Endothelial cell of umbilical vein (primary cell): ENCODE results near the gene EIF2A. TPM values are rescaled to one million over a fixed set of nuclear protein-coding genes. Genes with fewer than 3 reads are reported as not detected.

Experiments used
- BruUV-seq: library from RNA; stranded (reverse); fragments of 400-500 nt; replicated peaks from 2 replicates; lab custom pipeline; 2021; lab: Mats Ljungman, UMichigan
- CTCF ChIA-PET: fragments of 300-600, 350-600 bp; sonication (Branson Sonifier 250); formaldehyde crosslinking; loops from one replicate; lab custom pipeline; 2021; ENCODE audit warnings: antibody characterized with exemption, inconsistent platforms; lab: Charles Lee
- POLR2A ChIA-PET: fragments of 300-600, 350-600 bp; sonication (Branson Sonifier 250); formaldehyde crosslinking; loops from one replicate; lab custom pipeline; 2021; ENCODE audit warnings: antibody characterized with exemption, inconsistent platforms; lab: Charles Lee
- DNase-seq: peaks from one replicate; pipeline ENCODE4 v3.0.0-alpha.2; 2011; ENCODE audit warnings: low read depth, low spot score
- FAIRE-seq: peaks from 2 replicates; lab custom pipeline; 2011; peaks lifted over from hg19 to GRCh38; lab: Jason Lieb, UNC
- H2AFZ ChIP-seq: 2 replicates; pipeline ENCODE4 v1.6.0; 2012; ENCODE audit warnings: low read depth, low read length, control low read depth, inconsistent platforms
- H3K27ac ChIP-seq: 2 replicates; pipeline ENCODE4 v1.5.1; 2011; ENCODE audit warnings: low read depth, mild to moderate bottlenecking, control low read depth, low read length, moderate library complexity; ENCODE audit not compliant: insufficient read depth
- H3K27me3 ChIP-seq, 2 experiments: 2 replicates each; pipeline versions ENCODE4 v1.6.0 to v1.6.1; 2011; ENCODE audit warnings: low read length in 2 of 2, mixed read lengths in 1 of 2; ENCODE audit not compliant: control insufficient read depth in 2 of 2, insufficient read depth in 2 of 2
- H3K36me3 ChIP-seq, 2 experiments: 2 replicates in 1 of 2; 3 replicates in 1 of 2; pipeline ENCODE4 v1.5.1; 2011; ENCODE audit warnings: low read length in 2 of 2, mild to moderate bottlenecking in 1 of 2, moderate library complexity in 1 of 2; ENCODE audit not compliant: control insufficient read depth in 2 of 2, insufficient read depth in 2 of 2; ENCODE audit errors: extremely low read depth in 1 of 2
- H3K4me1 ChIP-seq: 3 replicates; pipeline ENCODE4 v1.5.1; 2011; ENCODE audit warnings: mild to moderate bottlenecking, low read length; ENCODE audit not compliant: control insufficient read depth, insufficient read depth; ENCODE audit errors: extremely low read depth
- H3K4me2 ChIP-seq: 2 replicates; pipeline ENCODE4 v1.6.1; 2011; ENCODE audit warnings: low read length, control low read depth, mixed read lengths; ENCODE audit not compliant: insufficient read depth
- H3K4me3 ChIP-seq, 3 experiments: fragments of 200-600 bp in 1 of 3; sonication (generic), shearing (Covaris generic) in 1 of 3; replicated peaks in 1 of 3; 2 replicates each; pipeline ENCODE4 v1.5.1; 2011 to 2016; ENCODE audit warnings: control low read depth in 3 of 3, low read length in 3 of 3, mild to moderate bottlenecking in 2 of 3, inconsistent platforms in 1 of 3, low read depth in 1 of 3, moderate library complexity in 1 of 3; ENCODE audit not compliant: insufficient read depth in 1 of 3
- H3K79me2 ChIP-seq: 2 replicates; pipeline ENCODE4 v1.6.0; 2012; ENCODE audit warnings: low read length, inconsistent platforms; ENCODE audit not compliant: control insufficient read depth, insufficient read depth
- H3K9ac ChIP-seq: replicated peaks from 2 replicates; pipeline ENCODE3; 2011; ENCODE audit warnings: low read length, control low read depth; ENCODE audit not compliant: insufficient read depth; ENCODE audit errors: extremely low read depth
- H3K9me1 ChIP-seq: replicated peaks from 3 replicates; pipeline ENCODE4 v1.6.0; 2011; ENCODE audit warnings: mild to moderate bottlenecking, low read length; ENCODE audit not compliant: control insufficient read depth, insufficient read depth; ENCODE audit errors: extremely low read depth
- H3K9me3 ChIP-seq: replicated peaks from 2 replicates; pipeline ENCODE4 v1.5.1; 2012; ENCODE audit warnings: low read length, inconsistent platforms; ENCODE audit not compliant: control insufficient read depth, insufficient read depth
- H4K20me1 ChIP-seq: replicated peaks from 2 replicates; pipeline ENCODE3; 2011; ENCODE audit warnings: mild to moderate bottlenecking, low read length; ENCODE audit not compliant: control insufficient read depth, insufficient read depth; ENCODE audit errors: extremely low read depth
- CTCF ChIP-seq, 2 donors: IDR thresholded peaks; 1 replicate in 1 of 2; 2 replicates in 1 of 2; pipeline ENCODE4 v1.5.1; 2011; ENCODE audit warnings: low read length in 2 of 2, mild to moderate bottlenecking in 2 of 2, moderate library complexity in 2 of 2, control low read depth in 1 of 2, inconsistent platforms in 1 of 2, low read depth in 1 of 2; ENCODE audit not compliant: insufficient read depth in 1 of 2; ENCODE audit errors: extremely low read depth in 1 of 2
- EZH2 ChIP-seq: IDR thresholded peaks from 2 replicates; pipeline ENCODE4 v1.6.1; 2012; ENCODE audit warnings: borderline replicate concordance, low read depth, mild to moderate bottlenecking, moderate library complexity, low read length, inconsistent platforms; ENCODE audit not compliant: severe bottlenecking
- FOS ChIP-seq: IDR thresholded peaks from 2 replicates; pipeline ENCODE4 v1.6.1; 2011; ENCODE audit warnings: mild to moderate bottlenecking, low read length, moderate library complexity, borderline replicate concordance; ENCODE audit not compliant: insufficient read depth
- GATA2 ChIP-seq: IDR thresholded peaks from 2 replicates; pipeline ENCODE4 v1.7.0; 2011; ENCODE audit warnings: low read depth, mild to moderate bottlenecking, moderate library complexity, mixed read lengths, low read length; ENCODE audit not compliant: insufficient read length, insufficient read depth
- JUN ChIP-seq: IDR thresholded peaks from 2 replicates; pipeline ENCODE4 v1.6.1; 2011; ENCODE audit warnings: borderline replicate concordance, low read depth; ENCODE audit not compliant: insufficient read length, insufficient read depth
- MYC ChIP-seq: IDR thresholded peaks from one replicate; pipeline ENCODE4 v1.6.1; 2011; ENCODE audit warnings: mild to moderate bottlenecking, low read depth, low read length
- POLR2A ChIP-seq: IDR thresholded peaks from 2 replicates; pipeline ENCODE4 v1.6.1; 2012; ENCODE audit warnings: low read depth, mild to moderate bottlenecking, control low read depth, low read length
- POLR2AphosphoS5 ChIP-seq: IDR thresholded peaks from 2 replicates; pipeline ENCODE4 v1.6.1; 2012; ENCODE audit warnings: low read depth, mild to moderate bottlenecking, control low read depth, low read length, moderate library complexity; ENCODE audit not compliant: insufficient read depth
- dilution Hi-C: fragments of 300-500 bp; cut with MboI; formaldehyde crosslinking; loops from one replicate; pipeline ENCODE4 v1.15.0; 2019; ENCODE audit warnings: low sequenced_read_pairs; ENCODE audit not compliant: extremely low pct_ligation_motif_present
- intact Hi-C: fragments of 100-400 bp; cut with micrococcal nuclease; formaldehyde crosslinking; loops from one replicate; pipeline ENCODE4 v1.10.0; 2022
- polyA plus RNA-seq, 4 experiments: library from polyadenylated mRNA; depleted of rRNA in 3 of 4; stranded (reverse) in 3 of 4; unstranded in 1 of 4; fragments of >200 nt; gene quantifications; 2 replicates each; pipeline versions ENCODE4 v1.2.1 to v1.2.3, GENCODE V29; 2011 to 2012; ENCODE audit warnings: missing spikeins in 1 of 4
- total RNA-seq: library from RNA; stranded (reverse); gene quantifications from 2 replicates; pipeline ENCODE4 v1.2.3, GENCODE V29; 2021
- TF ChIP-seq, protein P1 (sequence below): IDR thresholded peaks from 2 replicates; pipeline ENCODE4 v1.6.1; 2011; ENCODE audit not compliant: insufficient read depth, insufficient read length

Gene EIF2A
- total and polyA plus RNA-seq, 2 donors (not counting 3 experiments of a cell fraction or from before 2014, with no cell fraction given) = 85.2 to 97.6 TPM

DNA sequence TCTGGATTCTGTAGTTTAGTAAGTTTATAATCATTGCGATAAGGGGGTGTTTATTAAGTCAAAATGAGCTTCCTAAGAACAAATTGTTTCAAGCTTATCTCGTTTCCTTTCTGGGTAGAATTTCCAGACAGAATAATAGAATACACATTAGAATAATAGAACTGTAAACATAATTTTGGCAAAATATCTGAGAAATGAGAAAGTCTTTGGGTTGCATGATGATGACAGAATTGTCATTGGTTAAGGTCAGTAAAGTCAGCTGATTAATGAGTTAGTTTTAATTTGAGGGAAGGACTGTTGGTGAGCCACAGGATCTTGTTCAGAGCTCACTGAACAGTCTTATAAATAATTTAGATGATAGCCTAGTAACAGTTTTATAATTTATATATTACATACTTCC is 10.2 kb downstream of the EIF2A start:
- intact Hi-C loops = loop anchor here (1.0 kb wide), 1 partner anchor 10 kb away; the partner anchor contains the start of genes EIF2A and SERP1
- Histone ChIP-seq H4K20me1 (no peaks in the 10 kb centered on the region), H2AFZ (no peak overlapping the region), H3K27me3 (no peaks in the 10 kb centered on the region), H3K4me2 (peak overlapping the region; percentile 82), H3K9me1 (no peaks in the 10 kb centered on the region), H3K4me1 (peaks cover 20% of the 10 kb centered on the region), H3K4me3 (no peak overlapping the region), H3K27ac (peak overlapping the region; percentile 27), H3K9me3 (no peaks in the 10 kb centered on the region), H3K79me2 (peaks cover 38% of the 10 kb centered on the region), H3K9ac (no peak overlapping the region), H3K36me3 (peaks cover 0 to 4% of the 10 kb centered on the region in 2 experiments)
- no TSS peak for BruUV-seq
- FAIRE-seq = peak; percentile 69
- peak; percentile 88 for DNase-seq
- CTCF ChIA-PET = interaction anchor here (0.8 to 1.5 kb wide), 3 partner anchors 9 to 29 kb away, joined by 3 to 4 read pairs (median 4); no protein-coding TSS in a partner anchor
- TF ChIP-seq, protein P1, sequence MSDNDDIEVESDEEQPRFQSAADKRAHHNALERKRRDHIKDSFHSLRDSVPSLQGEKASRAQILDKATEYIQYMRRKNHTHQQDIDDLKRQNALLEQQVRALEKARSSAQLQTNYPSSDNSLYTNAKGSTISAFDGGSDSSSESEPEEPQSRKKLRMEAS = no peak
- TF ChIP-seq JUN (peak; percentile 20), POLR2A (no peak), CTCF (IDR thresholded peaks at IDR 0.05; ENCODE audit: extremely low read depth in 1 of 2, insufficient read depth in 1 of 2, low read depth in 1 of 2, low read length in 2 of 2) (no peak), MYC (no peak), EZH2 (no peak), FOS (no peak), POLR2AphosphoS5 (peak; percentile 35), GATA2 (peak; percentile 80)
- dilution Hi-C loops = no loop called here
- POLR2A ChIA-PET = interaction anchor here (1.2 kb wide), 1 partner anchor 10 kb away, joined by 3 read pairs; the partner anchor contains the start of genes EIF2A and SERP1
